Keratinocyte (primary cell): ENCODE measurements around the gene SH2D4B. TPM values are rescaled to one million over a fixed set of nuclear protein-coding genes. Genes with fewer than 3 reads are reported as not detected.

Experiments
- DNase-seq: peaks from one replicate; pipeline ENCODE4 v3.0.0-alpha.2; 2011; ENCODE audit warnings: low read depth, missing footprints, low spot score
- FAIRE-seq: peaks from 2 replicates; lab custom pipeline; 2011; peaks lifted over from hg19 to GRCh38; lab: Jason Lieb, UNC
- H2AFZ ChIP-seq: 2 replicates; pipeline ENCODE4 v1.6.0; 2012; ENCODE audit warnings: low read length, control low read depth, inconsistent platforms; ENCODE audit not compliant: control insufficient read depth
- H3K27ac ChIP-seq: 2 replicates; pipeline ENCODE4 v1.5.1; 2011; ENCODE audit warnings: low read length; ENCODE audit not compliant: control insufficient read depth, insufficient read depth
- H3K27me3 ChIP-seq: 3 replicates; pipeline ENCODE4 v1.6.0; 2011; ENCODE audit warnings: low read length; ENCODE audit not compliant: control insufficient read depth, insufficient read depth; ENCODE audit errors: extremely low read depth
- H3K36me3 ChIP-seq, 2 experiments: 2 replicates in 1 of 2; 3 replicates in 1 of 2; pipeline ENCODE4 v1.5.1; 2011; ENCODE audit warnings: low read length in 2 of 2, mild to moderate bottlenecking in 1 of 2; ENCODE audit not compliant: control insufficient read depth in 2 of 2, insufficient read depth in 2 of 2; ENCODE audit errors: extremely low read depth in 1 of 2
- H3K4me1 ChIP-seq: 3 replicates; pipeline ENCODE4 v1.5.1; 2011; ENCODE audit warnings: low read length; ENCODE audit not compliant: control insufficient read depth, insufficient read depth; ENCODE audit errors: extremely low read depth
- H3K4me2 ChIP-seq: 3 replicates; pipeline ENCODE4 v1.6.0; 2011; ENCODE audit warnings: low read depth, low read length; ENCODE audit not compliant: control insufficient read depth, insufficient read depth; ENCODE audit errors: extremely low read depth
- H3K4me3 ChIP-seq, 3 experiments: fragments of 200-600 bp in 1 of 3; sonication (generic) in 1 of 3; 2 replicates in 2 of 3; 3 replicates in 1 of 3; pipeline ENCODE4 v1.5.1; 2011 to 2016; ENCODE audit warnings: low read length in 3 of 3, mild to moderate bottlenecking in 3 of 3, control low read depth in 2 of 3, inconsistent platforms in 1 of 3, low read depth in 1 of 3, mixed read lengths in 1 of 3, mixed run types in 1 of 3, moderate library complexity in 1 of 3; ENCODE audit not compliant: control insufficient read depth in 2 of 3, insufficient read depth in 2 of 3; ENCODE audit errors: extremely low read depth in 1 of 3
- H3K79me2 ChIP-seq: 2 replicates; pipeline ENCODE4 v1.6.0; 2012; ENCODE audit warnings: low read length; ENCODE audit not compliant: control insufficient read depth, insufficient read depth
- H3K9ac ChIP-seq: 3 replicates; pipeline ENCODE4 v1.6.0; 2011; ENCODE audit warnings: low read length; ENCODE audit not compliant: control insufficient read depth, insufficient read depth; ENCODE audit errors: extremely low read depth
- H3K9me1 ChIP-seq: 3 replicates; pipeline ENCODE4 v1.6.0; 2011; ENCODE audit warnings: low read length; ENCODE audit not compliant: control insufficient read depth, insufficient read depth; ENCODE audit errors: extremely low read depth
- H3K9me3 ChIP-seq: 2 replicates; pipeline ENCODE4 v1.5.1; 2012; ENCODE audit warnings: low read depth, low read length; ENCODE audit not compliant: control insufficient read depth
- H4K20me1 ChIP-seq: 3 replicates; pipeline ENCODE4 v1.6.0; 2011; ENCODE audit warnings: low read length; ENCODE audit not compliant: control insufficient read depth, insufficient read depth; ENCODE audit errors: extremely low read depth
- EZH2 ChIP-seq: IDR thresholded peaks from one replicate; pipeline ENCODE4 v1.6.1; 2012; ENCODE audit warnings: inconsistent platforms, mild to moderate bottlenecking, low read length, moderate library complexity
- dilution Hi-C: fragments of 300-500 bp; cut with MboI; formaldehyde crosslinking; loops from one replicate; pipeline ENCODE4 v1.7.0; 2020; ENCODE audit warnings: low sequenced_read_pairs; ENCODE audit not compliant: extremely low pct_ligation_motif_present
- polyA plus RNA-seq, 5 experiments: library from polyadenylated mRNA; depleted of rRNA in 3 of 5; stranded (reverse) in 3 of 5; stranded (forward) in 1 of 5; unstranded in 1 of 5; fragments of >200 nt; gene quantifications; 1 replicate in 1 of 5; 2 replicates in 3 of 5; 3 replicates in 1 of 5; pipeline versions ENCODE4 v1.2.1 to v1.2.3, GENCODE V29; 2011 to 2012; ENCODE audit warnings: missing spikeins in 2 of 5, low read depth in 1 of 5, low replicate concordance in 1 of 5
- TF ChIP-seq, protein P1 (sequence below), 3 experiments: IDR thresholded peaks in 1 of 3; conservative IDR thresholded peaks in 1 of 3; optimal IDR thresholded peaks in 1 of 3; 2 replicates in 2 of 3; 3 replicates in 1 of 3; pipeline versions ENCODE3 to v1.5.1; 2011; ENCODE audit warnings: low read length in 3 of 3, mild to moderate bottlenecking in 3 of 3, moderate library complexity in 2 of 3, control low read depth in 1 of 3, inconsistent platforms in 1 of 3; ENCODE audit not compliant: insufficient read depth in 2 of 3; ENCODE audit errors: extremely low read depth in 1 of 3

The SH2D4B gene
- polyA plus RNA-seq, 1 donor (not counting 4 experiments of a cell fraction or from before 2014, with no cell fraction given): 0.22 TPM

GRCh38 chr10:80614576-80615416, 77.1 kb downstream of the SH2D4B start:
- no peaks in the 10 kb centered on the region for H3K9me3 ChIP-seq
- peaks cover 12% of the 10 kb centered on the region for H3K4me1 ChIP-seq
- DNase-seq (no peak), FAIRE-seq (no peak)
- no peaks in the 10 kb centered on the region for H3K36me3 ChIP-seq
- H3K4me2 ChIP-seq: no peak overlapping the region
- H4K20me1 ChIP-seq: no peaks in the 10 kb centered on the region
- H3K27me3 ChIP-seq: peaks cover 3% of the 10 kb centered on the region
- no peaks in the 10 kb centered on the region for H3K79me2 ChIP-seq
- H2AFZ ChIP-seq: no peak overlapping the region
- H3K9me1 ChIP-seq: no peaks in the 10 kb centered on the region
- dilution Hi-C loops: no loop called here
- H3K9ac ChIP-seq: no peak overlapping the region
- H3K27ac ChIP-seq: no peak overlapping the region
- H3K4me3 ChIP-seq: no peak overlapping the region
- no peak for TF ChIP-seq EZH2
- TF ChIP-seq, protein P1, sequence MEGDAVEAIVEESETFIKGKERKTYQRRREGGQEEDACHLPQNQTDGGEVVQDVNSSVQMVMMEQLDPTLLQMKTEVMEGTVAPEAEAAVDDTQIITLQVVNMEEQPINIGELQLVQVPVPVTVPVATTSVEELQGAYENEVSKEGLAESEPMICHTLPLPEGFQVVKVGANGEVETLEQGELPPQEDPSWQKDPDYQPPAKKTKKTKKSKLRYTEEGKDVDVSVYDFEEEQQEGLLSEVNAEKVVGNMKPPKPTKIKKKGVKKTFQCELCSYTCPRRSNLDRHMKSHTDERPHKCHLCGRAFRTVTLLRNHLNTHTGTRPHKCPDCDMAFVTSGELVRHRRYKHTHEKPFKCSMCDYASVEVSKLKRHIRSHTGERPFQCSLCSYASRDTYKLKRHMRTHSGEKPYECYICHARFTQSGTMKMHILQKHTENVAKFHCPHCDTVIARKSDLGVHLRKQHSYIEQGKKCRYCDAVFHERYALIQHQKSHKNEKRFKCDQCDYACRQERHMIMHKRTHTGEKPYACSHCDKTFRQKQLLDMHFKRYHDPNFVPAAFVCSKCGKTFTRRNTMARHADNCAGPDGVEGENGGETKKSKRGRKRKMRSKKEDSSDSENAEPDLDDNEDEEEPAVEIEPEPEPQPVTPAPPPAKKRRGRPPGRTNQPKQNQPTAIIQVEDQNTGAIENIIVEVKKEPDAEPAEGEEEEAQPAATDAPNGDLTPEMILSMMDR (optimal IDR thresholded peaks at IDR 0.05 in 1 of 3, IDR thresholded peaks at IDR 0.05 in 1 of 3, conservative IDR thresholded peaks at IDR 0.05 in 1 of 3; ENCODE audit: extremely low read depth in 1 of 3, insufficient read depth in 2 of 3, low read length in 3 of 3): no peak

- H3K4me2 ChIP-seq: no peak overlapping the region
- no peak for TF ChIP-seq EZH2
- TF ChIP-seq, protein P1 (optimal IDR thresholded peaks at IDR 0.05 in 1 of 3, IDR thresholded peaks at IDR 0.05 in 1 of 3, conservative IDR thresholded peaks at IDR 0.05 in 1 of 3; ENCODE audit: extremely low read depth in 1 of 3, insufficient read depth in 2 of 3, low read length in 3 of 3): no peak
- H3K9me1 ChIP-seq: no peaks in the 10 kb centered on the region
- H3K9me3 ChIP-seq: no peaks in the 10 kb centered on the region
- no peak overlapping the region for H3K27ac ChIP-seq
- DNase-seq (no peak), FAIRE-seq (no peak)
- peaks cover 3% of the 10 kb centered on the region for H3K27me3 ChIP-seq
- H3K9ac ChIP-seq: no peak overlapping the region
- H3K79me2 ChIP-seq: no peaks in the 10 kb centered on the region
- no peak overlapping the region for H2AFZ ChIP-seq
- no peaks in the 10 kb centered on the region for H3K36me3 ChIP-seq
- dilution Hi-C loops: no loop called here
- no peak overlapping the region for H3K4me3 ChIP-seq
- no peaks in the 10 kb centered on the region for H4K20me1 ChIP-seq
- peaks cover 12% of the 10 kb centered on the region for H3K4me1 ChIP-seq
These were observed 80.1 kb downstream of the SH2D4B start for GRCh38 chr10:80617807-80618206.
